HG02763 (cell line): ENCODE results near the gene PCDHGA11.
"Not testable (repeated sequence)": the region's sequence is repeated elsewhere in the genome, so short reads cannot be mapped to it uniquely, and the experiment has no call there.

Experiments
- ATAC-seq: cut with Tn5 transposase; IDR thresholded peaks from one replicate; pipeline ENCODE4 v1.9.1; 2021; ENCODE audit warnings: mild to moderate bottlenecking, moderate library complexity; ENCODE audit not compliant: unreplicated experiment

PCDHGA11 gene

DNA sequence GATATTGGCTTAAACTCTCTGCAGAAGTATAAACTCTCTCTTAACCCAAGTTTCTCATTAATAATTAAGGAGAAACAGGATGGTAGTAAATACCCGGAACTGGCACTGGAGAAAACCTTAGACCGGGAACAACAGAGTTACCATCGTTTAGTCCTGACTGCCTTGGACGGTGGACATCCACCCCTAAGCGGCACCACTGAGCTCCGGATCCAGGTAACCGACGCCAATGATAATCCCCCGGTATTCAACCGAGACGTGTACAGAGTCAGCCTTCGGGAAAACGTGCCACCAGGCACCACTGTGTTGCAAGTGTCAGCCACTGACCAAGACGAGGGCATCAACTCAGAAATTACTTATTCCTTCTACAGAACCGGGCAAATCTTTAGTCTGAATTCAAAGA is 22.2 kb upstream of the PCDHGA11 start:
- ATAC-seq = no peak

DNA sequence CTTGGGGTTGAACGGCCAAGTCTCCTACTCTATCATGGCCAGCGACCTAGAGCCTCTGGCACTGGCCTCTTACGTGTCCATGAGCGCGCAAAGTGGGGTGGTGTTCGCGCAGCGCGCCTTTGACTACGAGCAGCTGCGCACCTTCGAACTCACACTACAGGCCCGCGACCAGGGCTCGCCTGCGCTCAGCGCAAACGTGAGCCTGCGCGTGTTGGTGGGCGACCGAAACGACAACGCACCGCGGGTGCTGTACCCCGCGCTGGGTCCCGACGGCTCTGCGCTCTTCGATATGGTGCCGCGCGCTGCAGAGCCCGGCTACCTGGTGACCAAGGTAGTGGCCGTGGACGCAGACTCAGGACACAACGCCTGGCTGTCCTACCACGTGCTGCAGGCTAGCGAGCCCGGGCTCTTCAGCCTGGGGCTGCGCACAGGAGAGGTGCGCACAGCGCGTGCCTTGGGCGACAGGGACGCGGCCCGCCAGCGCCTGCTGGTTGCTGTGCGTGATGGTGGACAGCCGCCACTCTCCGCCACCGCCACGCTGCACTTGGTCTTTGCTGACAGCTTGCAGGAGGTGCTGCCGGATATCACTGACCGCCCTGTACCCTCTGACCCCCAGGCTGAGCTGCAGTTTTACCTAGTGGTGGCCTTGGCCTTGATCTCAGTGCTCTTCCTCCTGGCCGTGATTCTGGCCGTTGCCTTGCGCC is 21.1 kb upstream of the PCDHGA11 start:
- no peak for ATAC-seq

DNA sequence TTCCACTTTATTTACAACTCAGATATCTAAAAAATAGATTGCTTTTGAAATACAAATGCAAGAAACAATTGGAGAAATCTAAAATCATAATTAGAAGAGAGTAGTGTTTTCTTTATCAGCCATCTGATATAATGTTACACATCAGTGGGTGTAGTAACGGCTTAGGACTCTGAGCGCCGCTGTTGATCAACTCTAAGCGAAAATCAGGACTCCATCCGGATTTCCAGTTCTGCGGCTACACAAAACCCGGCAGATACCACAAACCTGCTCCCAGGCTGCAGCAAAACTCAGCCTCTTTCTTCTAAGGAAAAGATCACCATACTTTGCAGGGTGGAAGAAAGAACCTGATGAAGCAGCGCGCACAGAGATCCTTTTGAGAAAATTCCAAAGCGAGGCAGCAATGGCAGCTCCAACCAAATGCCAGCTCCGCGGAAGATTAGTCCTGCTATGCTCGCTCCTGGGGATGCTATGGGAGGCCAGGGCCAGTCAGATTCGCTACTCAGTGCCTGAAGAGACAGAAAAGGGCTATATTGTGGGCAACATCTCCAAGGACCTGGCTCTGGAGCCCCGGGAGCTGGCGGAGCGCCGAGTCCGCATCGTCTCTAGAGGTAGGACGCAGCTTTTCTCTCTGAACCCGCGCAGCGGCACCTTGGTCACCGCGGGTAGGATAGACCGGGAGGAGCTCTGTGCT is 18.2 kb upstream of the PCDHGA11 start, which contains the start of gene PCDHGA9:
Gene PCDHGA9 (plus strand): TSS at position 226 of the 691 bp plus-strand sequence. CDS start 175 bp downstream, at position 401.
- no peak for ATAC-seq

DNA sequence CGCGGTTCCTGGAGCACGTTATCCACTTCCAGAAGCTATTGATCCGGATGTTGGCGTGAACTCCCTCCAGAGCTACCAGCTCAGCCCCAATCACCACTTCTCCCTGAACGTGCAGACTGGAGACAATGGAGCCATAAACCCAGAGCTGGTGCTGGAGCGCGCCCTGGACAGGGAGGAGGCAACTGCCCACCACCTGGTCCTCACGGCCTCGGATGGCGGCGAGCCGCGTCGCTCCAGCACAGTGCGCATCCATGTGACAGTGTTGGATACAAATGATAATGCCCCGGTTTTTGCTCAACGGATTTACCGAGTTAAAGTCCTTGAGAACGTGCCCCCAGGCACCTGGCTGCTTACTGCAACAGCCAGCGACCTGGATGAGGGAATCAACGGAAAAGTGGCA is 17.5 kb upstream of the PCDHGA11 start:
- no peak for ATAC-seq

DNA sequence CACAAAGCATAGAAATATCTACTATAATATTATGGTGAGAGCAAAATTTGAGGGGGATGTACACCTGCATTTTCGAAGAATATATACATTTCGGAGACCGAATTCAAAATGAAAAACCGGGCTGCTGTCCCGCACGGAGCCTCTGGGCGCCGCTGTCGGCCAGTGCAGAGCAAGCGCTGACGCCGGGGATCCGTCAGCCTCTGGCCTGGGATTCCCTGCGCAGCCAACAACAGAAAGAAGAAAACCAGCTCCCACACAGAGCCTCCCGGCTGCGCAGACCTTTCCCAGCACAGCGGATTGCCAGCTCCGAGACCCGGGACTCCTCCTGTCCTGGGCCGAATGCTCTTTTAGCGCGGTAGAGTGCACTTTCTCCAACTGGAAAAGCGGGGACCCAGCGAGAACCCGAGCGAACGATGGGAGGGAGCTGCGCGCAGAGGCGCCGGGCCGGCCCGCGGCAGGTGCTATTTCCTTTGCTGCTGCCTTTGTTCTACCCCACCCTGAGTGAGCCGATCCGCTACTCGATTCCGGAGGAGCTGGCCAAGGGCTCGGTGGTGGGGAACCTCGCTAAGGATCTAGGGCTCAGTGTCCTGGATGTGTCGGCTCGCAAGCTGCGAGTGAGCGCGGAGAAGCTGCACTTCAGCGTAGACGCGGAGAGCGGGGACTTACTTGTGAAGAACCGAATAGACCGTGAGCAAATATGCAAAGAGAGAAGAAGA is 12.9 kb upstream of the PCDHGA11 start, which contains the start of gene PCDHGB6:
Gene PCDHGB6 (plus strand): TSS at position 232 of the 716 bp plus-strand sequence. CDS start 182 bp downstream, at position 414.
- peak; percentile 65 for ATAC-seq

DNA sequence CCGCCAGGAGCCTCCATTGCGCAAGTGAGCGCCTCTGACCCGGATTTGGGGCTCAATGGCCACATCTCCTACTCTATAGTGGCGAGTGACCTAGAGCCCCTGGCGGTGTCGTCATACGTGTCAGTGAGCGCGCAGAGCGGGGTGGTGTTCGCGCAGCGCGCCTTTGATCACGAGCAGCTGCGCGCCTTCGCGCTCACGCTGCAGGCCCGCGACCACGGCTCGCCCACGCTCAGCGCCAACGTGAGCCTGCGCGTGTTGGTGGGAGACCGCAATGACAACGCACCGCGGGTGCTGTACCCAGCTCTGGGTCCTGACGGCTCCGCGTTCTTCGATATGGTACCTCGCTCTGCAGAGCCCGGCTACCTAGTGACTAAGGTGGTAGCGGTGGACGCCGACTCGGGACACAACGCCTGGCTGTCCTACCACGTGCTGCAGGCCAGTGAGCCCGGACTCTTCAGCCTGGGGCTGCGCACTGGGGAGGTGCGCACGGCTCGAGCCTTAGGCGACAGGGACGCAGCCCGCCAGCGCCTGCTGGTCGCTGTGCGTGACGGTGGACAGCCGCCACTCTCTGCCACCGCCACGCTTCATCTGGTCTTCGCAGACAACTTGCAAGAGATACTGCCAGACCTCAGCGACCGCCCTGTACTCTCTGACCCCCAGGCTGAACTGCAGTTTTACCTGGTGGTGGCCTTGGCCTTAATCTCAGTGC is 11.1 kb upstream of the PCDHGA11 start:
- no peak for ATAC-seq

DNA sequence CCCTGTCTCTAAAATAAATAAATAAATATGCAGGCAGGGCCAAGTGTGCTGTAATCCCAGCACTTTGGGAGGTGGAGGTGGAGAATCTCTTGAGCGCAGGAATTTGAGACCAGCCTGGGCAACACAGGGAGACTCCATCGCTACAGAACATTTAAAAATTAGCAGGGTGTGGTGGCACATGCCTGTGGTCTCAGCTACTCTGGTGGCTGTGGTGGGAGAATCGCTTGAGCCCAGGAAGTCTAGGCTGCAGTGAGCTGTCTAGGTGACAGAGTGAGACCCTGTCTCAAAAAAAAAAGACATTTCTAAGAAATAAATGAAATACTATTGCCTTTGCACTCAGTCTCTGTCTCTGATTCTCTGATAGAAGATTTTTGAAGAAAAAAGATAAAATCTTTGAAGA is 9.3 kb upstream of the PCDHGA11 start:
- no peak for ATAC-seq

DNA sequence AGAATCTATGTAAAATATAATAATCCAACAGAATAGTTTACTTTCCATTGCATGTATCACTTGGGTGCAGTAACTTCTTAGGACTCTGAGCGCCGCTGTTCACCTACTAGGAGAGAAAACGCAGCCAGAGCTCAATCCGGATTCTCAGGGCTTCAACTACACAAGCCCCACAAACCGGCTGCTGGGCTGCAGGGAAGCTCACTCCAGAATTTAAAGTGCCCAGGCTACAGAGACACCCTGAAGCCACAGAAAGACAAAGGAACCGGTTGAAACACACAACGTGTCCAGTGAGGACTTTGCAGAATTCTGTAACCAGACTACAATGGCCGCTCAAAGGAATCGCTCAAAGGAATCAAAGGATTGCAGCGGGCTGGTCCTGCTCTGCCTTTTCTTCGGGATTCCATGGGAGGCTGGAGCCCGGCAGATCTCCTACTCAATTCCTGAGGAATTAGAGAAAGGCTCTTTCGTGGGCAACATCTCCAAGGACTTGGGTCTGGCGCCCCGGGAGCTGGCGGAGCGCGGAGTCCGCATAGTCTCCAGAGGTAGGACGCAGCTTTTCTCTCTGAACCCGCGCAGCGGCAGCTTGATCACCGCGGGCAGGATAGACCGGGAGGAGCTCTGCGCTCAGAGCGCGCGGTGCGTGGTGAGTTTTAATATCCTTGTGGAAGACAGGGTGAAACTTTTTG is 7.9 kb upstream of the PCDHGA11 start, which contains the start of gene PCDHGA10:
Gene PCDHGA10 (plus strand): TSS at position 134 of the 686 bp plus-strand sequence. CDS start 189 bp downstream, at position 323.
- peak; percentile 57 for ATAC-seq

DNA sequence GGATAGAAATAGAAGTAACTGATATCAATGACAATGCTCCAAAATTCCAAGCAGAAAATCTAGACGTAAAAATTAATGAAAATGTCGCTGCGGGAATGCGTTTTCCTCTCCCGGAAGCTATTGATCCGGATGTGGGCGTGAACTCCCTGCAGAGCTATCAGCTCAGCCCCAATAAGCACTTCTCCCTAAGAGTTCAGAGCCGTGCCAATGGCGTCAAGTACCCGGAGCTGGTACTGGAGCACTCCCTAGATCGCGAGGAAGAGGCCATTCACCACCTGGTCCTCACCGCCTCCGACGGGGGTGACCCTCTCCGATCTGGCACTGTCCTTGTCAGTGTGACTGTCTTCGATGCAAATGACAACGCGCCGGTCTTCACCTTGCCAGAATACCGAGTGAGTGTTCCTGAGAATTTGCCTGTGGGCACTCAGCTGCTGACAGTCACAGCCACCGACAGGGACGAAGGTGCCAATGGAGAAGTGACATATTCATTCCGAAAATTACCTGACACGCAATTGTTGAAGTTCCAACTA is 7.2 kb upstream of the PCDHGA11 start:
- ATAC-seq = no peak

DNA sequence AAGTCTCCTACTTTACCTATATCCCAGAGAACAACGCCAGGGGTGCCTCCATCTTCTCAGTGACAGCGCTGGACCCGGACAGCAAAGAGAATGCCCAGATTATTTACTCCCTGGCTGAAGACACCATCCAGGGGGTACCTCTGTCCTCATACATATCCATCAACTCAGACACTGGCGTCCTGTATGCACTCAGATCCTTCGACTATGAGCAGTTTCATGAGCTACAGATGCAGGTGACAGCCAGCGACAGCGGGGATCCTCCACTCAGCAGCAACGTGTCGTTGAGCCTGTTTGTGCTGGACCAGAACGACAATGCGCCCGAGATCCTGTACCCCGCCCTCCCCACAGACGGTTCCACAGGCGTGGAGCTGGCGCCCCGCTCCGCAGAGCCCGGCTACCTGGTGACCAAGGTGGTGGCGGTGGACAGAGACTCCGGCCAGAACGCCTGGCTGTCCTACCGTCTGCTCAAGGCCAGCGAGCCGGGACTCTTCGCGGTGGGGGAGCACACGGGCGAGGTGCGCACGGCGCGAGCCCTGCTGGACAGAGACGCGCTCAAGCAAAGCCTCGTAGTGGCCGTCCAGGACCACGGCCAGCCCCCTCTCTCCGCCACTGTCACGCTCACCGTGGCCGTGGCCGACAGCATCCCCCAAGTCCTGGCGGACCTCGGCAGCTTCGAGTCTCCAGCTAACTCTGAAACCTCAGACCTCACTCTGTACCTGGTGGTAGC is 6.1 kb upstream of the PCDHGA11 start:
- ATAC-seq = not testable (repeated sequence)

DNA sequence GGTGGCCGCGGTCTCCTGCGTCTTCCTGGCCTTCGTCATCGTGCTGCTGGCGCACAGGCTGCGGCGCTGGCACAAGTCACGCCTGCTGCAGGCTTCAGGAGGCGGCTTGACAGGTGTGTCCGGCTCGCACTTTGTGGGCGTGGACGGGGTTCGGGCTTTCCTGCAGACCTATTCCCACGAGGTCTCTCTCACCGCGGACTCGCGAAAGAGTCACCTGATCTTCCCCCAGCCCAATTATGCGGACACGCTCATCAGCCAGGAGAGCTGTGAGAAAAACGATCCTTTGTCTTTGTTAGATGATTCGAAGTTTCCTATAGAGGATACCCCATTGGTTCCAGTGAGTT is 5.6 kb upstream of the PCDHGA11 start:
- not testable (repeated sequence) for ATAC-seq

DNA sequence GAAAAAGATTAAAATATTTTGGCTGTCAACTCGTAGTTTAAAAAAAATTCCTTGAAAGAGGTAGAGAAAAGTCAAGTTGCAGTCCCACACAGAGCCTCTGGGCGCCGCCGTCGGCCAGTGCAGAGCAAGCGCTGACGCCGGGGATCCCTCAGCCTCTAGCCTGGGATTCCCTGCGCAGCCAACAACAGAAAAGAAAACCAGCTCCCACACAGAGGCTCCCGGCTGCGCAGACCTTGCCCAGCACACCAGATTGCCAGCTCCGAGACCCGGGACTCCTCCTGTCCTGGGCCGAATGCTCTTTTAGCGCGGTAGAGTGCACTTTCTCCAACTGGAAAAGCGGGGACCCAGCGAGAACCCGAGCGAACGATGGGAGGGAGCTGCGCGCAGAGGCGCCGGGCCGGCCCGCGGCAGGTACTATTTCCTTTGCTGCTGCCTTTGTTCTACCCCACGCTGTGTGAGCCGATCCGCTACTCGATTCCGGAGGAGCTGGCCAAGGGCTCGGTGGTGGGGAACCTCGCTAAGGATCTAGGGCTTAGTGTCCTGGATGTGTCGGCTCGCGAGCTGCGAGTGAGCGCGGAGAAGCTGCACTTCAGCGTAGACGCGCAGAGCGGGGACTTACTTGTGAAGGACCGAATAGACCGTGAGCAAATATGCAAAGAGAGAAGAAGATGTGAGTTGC is 3.2 kb upstream of the PCDHGA11 start, which contains the start of gene PCDHGB7:
Gene PCDHGB7 (plus strand): TSS at position 184 of the 679 bp plus-strand sequence. CDS start 183 bp downstream, at position 367.
- peak; percentile 63 for ATAC-seq

DNA sequence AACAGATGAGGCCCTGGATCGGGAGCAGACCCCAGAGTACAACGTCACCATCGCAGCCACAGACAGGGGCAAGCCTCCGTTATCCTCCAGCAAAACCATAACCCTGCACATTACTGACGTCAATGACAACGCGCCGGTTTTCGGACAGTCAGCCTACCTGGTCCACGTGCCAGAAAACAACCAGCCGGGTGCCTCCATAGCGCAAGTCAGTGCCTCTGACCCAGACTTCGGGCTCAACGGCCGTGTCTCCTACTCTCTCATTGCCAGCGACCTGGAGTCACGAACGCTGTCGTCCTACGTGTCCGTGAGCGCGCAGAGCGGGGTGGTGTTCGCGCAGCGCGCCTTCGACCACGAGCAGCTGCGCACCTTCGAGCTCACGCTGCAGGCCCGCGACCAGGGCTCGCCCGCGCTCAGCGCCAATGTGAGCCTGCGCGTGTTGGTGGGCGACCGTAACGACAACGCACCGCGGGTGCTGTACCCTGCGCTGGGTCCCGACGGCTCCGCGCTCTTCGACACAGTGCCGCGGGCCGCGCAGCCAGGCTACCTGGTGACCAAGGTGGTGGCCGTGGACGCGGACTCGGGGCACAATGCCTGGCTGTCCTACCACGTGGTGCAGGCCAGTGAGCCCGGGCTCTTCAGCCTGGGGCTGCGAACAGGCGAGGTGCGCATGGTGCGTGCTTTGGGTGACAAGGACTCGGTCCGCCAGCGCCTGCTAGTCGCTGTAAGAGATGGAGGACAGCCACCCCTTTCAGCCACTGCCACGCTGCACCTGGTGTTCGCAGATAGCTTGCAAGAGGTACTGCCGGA is 1.6 kb upstream of the PCDHGA11 start:
- ATAC-seq = no peak

DNA sequence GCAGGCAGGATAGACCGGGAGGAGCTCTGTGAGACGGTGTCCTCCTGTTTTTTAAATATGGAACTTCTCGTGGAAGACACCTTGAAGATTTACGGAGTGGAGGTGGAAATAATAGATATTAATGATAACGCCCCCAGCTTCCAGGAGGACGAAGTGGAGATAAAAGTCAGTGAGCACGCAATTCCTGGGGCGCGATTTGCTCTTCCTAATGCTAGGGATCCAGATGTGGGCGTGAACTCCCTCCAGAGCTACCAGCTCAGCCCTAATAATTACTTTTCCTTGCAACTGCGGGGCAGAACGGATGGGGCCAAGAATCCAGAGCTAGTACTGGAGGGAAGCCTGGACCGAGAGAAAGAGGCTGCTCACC is 621 bp downstream of the PCDHGA11 start:
- ATAC-seq = no peak

DNA sequence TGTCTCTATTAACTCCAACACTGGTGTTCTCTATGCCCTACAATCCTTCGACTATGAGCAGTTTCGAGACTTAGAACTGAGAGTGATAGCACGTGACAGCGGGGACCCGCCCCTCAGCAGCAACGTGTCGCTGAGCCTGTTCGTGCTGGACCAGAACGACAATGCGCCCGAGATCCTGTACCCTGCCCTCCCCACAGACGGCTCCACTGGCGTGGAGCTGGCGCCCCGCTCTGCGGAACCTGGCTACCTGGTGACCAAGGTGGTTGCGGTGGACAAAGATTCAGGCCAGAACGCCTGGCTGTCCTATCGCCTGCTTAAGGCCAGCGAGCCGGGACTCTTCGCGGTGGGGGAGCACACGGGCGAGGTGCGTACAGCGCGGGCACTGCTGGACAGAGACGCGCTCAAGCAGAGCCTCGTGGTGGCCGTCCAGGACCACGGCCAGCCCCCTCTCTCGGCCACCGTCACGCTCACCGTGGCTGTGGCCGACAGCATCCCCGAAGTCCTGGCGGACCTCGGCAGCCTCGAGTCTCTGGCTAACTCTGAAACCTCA is 2.0 kb downstream of the PCDHGA11 start:
- ATAC-seq = no peak

DNA sequence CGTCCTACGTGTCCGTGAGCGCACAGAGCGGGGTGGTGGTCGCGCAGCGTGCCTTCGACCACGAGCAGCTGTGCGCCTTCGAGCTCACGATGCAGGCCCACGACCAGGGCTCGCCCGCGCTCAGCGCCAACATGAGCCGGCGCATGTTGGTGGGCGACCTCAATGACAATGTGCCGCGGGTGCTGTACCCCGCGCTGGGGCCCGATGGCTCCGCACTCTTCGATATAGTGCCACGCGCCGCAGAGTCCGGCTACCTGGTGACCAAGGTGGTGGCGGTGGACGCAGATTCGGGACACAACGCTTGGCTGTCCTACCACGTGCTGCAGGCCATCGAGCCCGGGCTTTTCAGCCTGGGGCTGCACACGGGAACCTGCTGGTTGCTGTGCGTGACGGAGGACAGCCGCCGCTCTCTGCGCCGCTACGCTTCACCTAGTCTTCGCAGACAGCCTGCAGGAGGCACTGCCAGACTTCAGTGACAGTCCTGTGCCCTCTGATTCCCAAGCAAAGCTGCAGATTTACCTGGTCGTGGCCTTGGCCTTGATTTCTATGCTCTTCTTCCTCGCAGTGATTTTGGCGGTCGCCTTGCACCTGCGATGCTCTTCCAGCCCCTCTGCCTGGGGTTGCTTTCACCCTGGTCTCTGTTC is 7.1 kb downstream of the PCDHGA11 start:
- no peak for ATAC-seq
